ENCODE measurements around the gene GDF15. TPM values are rescaled to one million over a fixed set of nuclear protein-coding genes. Genes with fewer than 3 reads are reported as not detected.

Gene GDF15
- polyA plus RNA-seq, 3 donors = 0.36 TPM; not detected in 2

GRCh38 chr19:18408053-18408476, 22.1 kb downstream of the GDF15 start:
- Histone ChIP-seq H4K20me1 (ENCODE audit: insufficient read depth, low read length) (no peaks in the 10 kb centered on the region), H3K27me3 (ENCODE audit: control insufficient read depth in 2 of 2, insufficient read depth in 2 of 2, low read length in 2 of 2) (no peaks in the 10 kb centered on the region), H3K9ac (ENCODE audit: insufficient read depth, low read length, poor library complexity, severe bottlenecking) (no peak overlapping the region), H3K4me3 (replicated peaks in 1 of 3; ENCODE audit: low read depth in 2 of 3, low read length in 3 of 3) (no peak overlapping the region), H3K4me2 (replicated peaks; ENCODE audit: extremely low read depth, low read length, poor library complexity, severe bottlenecking) (no peak overlapping the region), H3K27ac (ENCODE audit: low read depth in 1 of 2, low read length in 2 of 2) (no peak overlapping the region), H3K9me3 (replicated peaks in 1 of 2; ENCODE audit: control insufficient read depth in 1 of 2, insufficient read depth in 1 of 2, low read length in 2 of 2) (no peaks in the 10 kb centered on the region), H2AFZ (ENCODE audit: insufficient read depth, low read depth, low read length, poor library complexity, severe bottlenecking) (no peak overlapping the region), H3K4me1 (ENCODE audit: control insufficient read depth in 1 of 2, insufficient read depth in 2 of 2, low read length in 2 of 2) (peaks cover 20 to 32% of the 10 kb centered on the region in 2 donors), H3K36me3 (replicated peaks in 1 of 2; ENCODE audit: control insufficient read depth in 1 of 2, insufficient read depth in 2 of 2, low read length in 2 of 2) (no peaks in the 10 kb centered on the region), H3K79me2 (ENCODE audit: insufficient read depth, low read length) (peaks cover 10% of the 10 kb centered on the region)
- Mint-ChIP-seq H3K4me1 (peaks cover 31% of the 10 kb centered on the region), H3K9me3 (no peaks in the 10 kb centered on the region), H3K36me3 (no peaks in the 10 kb centered on the region), H3K27ac (peak overlapping the region in 3 of 7 donors; percentile 35 to 62 (median 45)), H3K27me3 (ENCODE audit: low read depth in 3 of 3) (peaks cover 2 to 6% (median 6%) of the 10 kb centered on the region in 3 donors), H3K4me3 (no peak overlapping the region)
- peak; percentile 75 for TF ChIP-seq CTCF (IDR thresholded peaks at IDR 0.05)
- intact Hi-C loops (cut with micrococcal nuclease) = loop anchor here (2.0 to 5.0 kb wide), 3 partner anchors 19 to 201 kb away; no protein-coding TSS in a partner anchor
- peak; percentile 35 to 59 (median 58) for DNase-seq
- 49% methylated on average over 10 of the region's 10 CpGs for WGBS (ENCODE audit: insufficient coverage)

- no peaks in the 10 kb centered on the region for H3K79me2 ChIP-seq (ENCODE audit: insufficient read depth, low read length)
- intact Hi-C loops (cut with micrococcal nuclease) = loop anchor here (10.0 kb wide), 2 partner anchors 138 to 208 kb away; partner anchors contain the start of genes IQCN (in 1 of the 2) and RAB3A (in 1 of the 2)
- H3K4me3 ChIP-seq (replicated peaks in 1 of 3; ENCODE audit: low read depth in 2 of 3, low read length in 3 of 3) = no peak overlapping the region
- H3K27ac Mint-ChIP-seq = no peak overlapping the region
- H3K27ac ChIP-seq (ENCODE audit: low read depth in 1 of 2, low read length in 2 of 2) = no peak overlapping the region
- TF ChIP-seq CTCF (IDR thresholded peaks at IDR 0.05) = no peak
- 90% methylated on average over 14 of the region's 16 CpGs for WGBS (ENCODE audit: insufficient coverage)
- peaks cover 39 to 50% of the 10 kb centered on the region in 2 donors for H3K4me1 ChIP-seq (ENCODE audit: control insufficient read depth in 1 of 2, insufficient read depth in 2 of 2, low read length in 2 of 2)
- H3K27me3 Mint-ChIP-seq (ENCODE audit: low read depth in 3 of 3) = peaks cover 2 to 6% (median 6%) of the 10 kb centered on the region in 3 donors
- DNase-seq = no peak
- no peaks in the 10 kb centered on the region for H4K20me1 ChIP-seq (ENCODE audit: insufficient read depth, low read length)
- H3K4me3 Mint-ChIP-seq = no peak overlapping the region
- no peaks in the 10 kb centered on the region for H3K36me3 Mint-ChIP-seq
- no peak overlapping the region for H3K9ac ChIP-seq (ENCODE audit: insufficient read depth, low read length, poor library complexity, severe bottlenecking)
- H3K4me1 Mint-ChIP-seq = peaks cover 47% of the 10 kb centered on the region
- H3K36me3 ChIP-seq (replicated peaks in 1 of 2; ENCODE audit: control insufficient read depth in 1 of 2, insufficient read depth in 2 of 2, low read length in 2 of 2) = no peaks in the 10 kb centered on the region
- H2AFZ ChIP-seq (ENCODE audit: insufficient read depth, low read depth, low read length, poor library complexity, severe bottlenecking) = no peak overlapping the region
- H3K9me3 Mint-ChIP-seq = peaks cover 0 to 2% (median 0%) of the 10 kb centered on the region in 7 donors
- no peak overlapping the region for H3K4me2 ChIP-seq (replicated peaks; ENCODE audit: extremely low read depth, low read length, poor library complexity, severe bottlenecking)
- no peaks in the 10 kb centered on the region for H3K27me3 ChIP-seq (ENCODE audit: control insufficient read depth in 2 of 2, insufficient read depth in 2 of 2, low read length in 2 of 2)
- no peaks in the 10 kb centered on the region for H3K9me3 ChIP-seq (replicated peaks in 1 of 2; ENCODE audit: control insufficient read depth in 1 of 2, insufficient read depth in 1 of 2, low read length in 2 of 2)
These were observed 26.8 kb downstream of the GDF15 start for GRCh38 chr19:18412610-18413239.

Measured in CD14-positive monocyte (primary cell).